ENCODE data around the gene ADPGK. TPM values are rescaled to one million over a fixed set of nuclear protein-coding genes. Genes with fewer than 3 reads are reported as not detected.
A peak's percentile ranks its signal among the peaks of the same experiment; 100 is the strongest.

Gene ADPGK
- total and polyA plus RNA-seq, 12 donors: 27.7 to 97.1 (median 46.5) TPM

DNA sequence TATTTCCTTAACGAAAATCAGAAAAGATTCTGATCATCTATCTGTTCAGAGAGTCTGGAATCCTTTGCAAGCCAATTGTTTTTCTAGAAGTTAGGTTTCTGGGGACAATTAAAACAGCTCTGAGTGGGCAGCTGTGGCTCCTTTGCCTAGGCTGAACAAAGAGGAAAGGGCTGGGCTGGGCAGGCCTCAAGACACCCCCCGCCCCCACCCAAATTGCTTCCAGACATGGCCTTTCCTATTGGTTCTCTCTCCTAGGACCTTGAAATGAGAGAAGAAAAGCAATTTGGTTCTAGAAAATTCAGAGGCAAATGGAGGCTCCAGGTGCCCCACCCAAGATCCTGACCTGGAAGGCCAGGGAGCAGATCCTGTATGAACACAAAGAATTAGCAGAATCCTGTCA is 2.3 kb upstream of the ADPGK start:
- intact Hi-C loops (cut with DNase I): loop anchor here in 1 of 2 donors (10.0 kb wide), 1 partner anchor 299 kb away; no protein-coding TSS in a partner anchor
- Histone ChIP-seq H3K27ac (no peak overlapping the region), H3K9me3 (replicated peaks in 1 of 3) (no peaks in the 10 kb centered on the region), H3K4me1 (replicated peaks in 1 of 2) (peaks cover 0 to 27% of the 10 kb centered on the region in 2 donors), H3K4me3 (no peak overlapping the region), H3K27me3 (no peaks in the 10 kb centered on the region), H3K36me3 (replicated peaks in 1 of 2) (no peaks in the 10 kb centered on the region)
- WGBS, 4 donors: 90 to 100% (median 95%) methylated on average over 1 to 2 of the region's 2 CpGs
- no peak for TF ChIP-seq POLR2A (IDR thresholded peaks at IDR 0.05)
- TF ChIP-seq, protein P1, sequence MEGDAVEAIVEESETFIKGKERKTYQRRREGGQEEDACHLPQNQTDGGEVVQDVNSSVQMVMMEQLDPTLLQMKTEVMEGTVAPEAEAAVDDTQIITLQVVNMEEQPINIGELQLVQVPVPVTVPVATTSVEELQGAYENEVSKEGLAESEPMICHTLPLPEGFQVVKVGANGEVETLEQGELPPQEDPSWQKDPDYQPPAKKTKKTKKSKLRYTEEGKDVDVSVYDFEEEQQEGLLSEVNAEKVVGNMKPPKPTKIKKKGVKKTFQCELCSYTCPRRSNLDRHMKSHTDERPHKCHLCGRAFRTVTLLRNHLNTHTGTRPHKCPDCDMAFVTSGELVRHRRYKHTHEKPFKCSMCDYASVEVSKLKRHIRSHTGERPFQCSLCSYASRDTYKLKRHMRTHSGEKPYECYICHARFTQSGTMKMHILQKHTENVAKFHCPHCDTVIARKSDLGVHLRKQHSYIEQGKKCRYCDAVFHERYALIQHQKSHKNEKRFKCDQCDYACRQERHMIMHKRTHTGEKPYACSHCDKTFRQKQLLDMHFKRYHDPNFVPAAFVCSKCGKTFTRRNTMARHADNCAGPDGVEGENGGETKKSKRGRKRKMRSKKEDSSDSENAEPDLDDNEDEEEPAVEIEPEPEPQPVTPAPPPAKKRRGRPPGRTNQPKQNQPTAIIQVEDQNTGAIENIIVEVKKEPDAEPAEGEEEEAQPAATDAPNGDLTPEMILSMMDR (IDR thresholded peaks at IDR 0.05): no peak
- no peak for DNase-seq

- intact Hi-C loops (cut with DNase I): loop anchor here in 1 of 2 donors (10.0 kb wide), 1 partner anchor 299 kb away; no protein-coding TSS in a partner anchor
- TF ChIP-seq, protein P1 (IDR thresholded peaks at IDR 0.05): no peak
- no peak for TF ChIP-seq POLR2A (IDR thresholded peaks at IDR 0.05)
- Histone ChIP-seq H3K4me1 (replicated peaks in 1 of 2) (peaks cover 0 to 31% of the 10 kb centered on the region in 2 donors), H3K27ac (peak overlapping the region in 1 of 5 donors; percentile 96), H3K9me3 (replicated peaks in 1 of 3) (no peaks in the 10 kb centered on the region), H3K36me3 (replicated peaks in 1 of 2) (no peaks in the 10 kb centered on the region), H3K4me3 (no peak overlapping the region), H3K27me3 (no peaks in the 10 kb centered on the region)
- DNase-seq: no peak
- 50 to 83% (median 72%) methylated on average over 1 to 4 of the region's 4 CpGs for WGBS, 4 donors
Measured at GRCh38 chr15:72785432-72785831, 1.9 kb upstream of the ADPGK start.

GRCh38 chr15:72784456-72784876 is 908 bp upstream of the ADPGK start:
- peak overlapping the region; percentile 66 to 98 (median 95) for H3K27ac ChIP-seq
- H3K36me3 ChIP-seq (replicated peaks in 1 of 2): no peaks in the 10 kb centered on the region
- DNase-seq: peak in 1 of 7 donors; percentile 37
- no peaks in the 10 kb centered on the region for H3K9me3 ChIP-seq (replicated peaks in 1 of 3)
- H3K27me3 ChIP-seq: no peaks in the 10 kb centered on the region
- H3K4me3 ChIP-seq: peak overlapping the region in 2 of 4 donors; percentile 92 to 97
- intact Hi-C loops (cut with DNase I): loop anchor here in 1 of 2 donors (10.0 kb wide), 1 partner anchor 300 kb away; no protein-coding TSS in a partner anchor
- WGBS, 4 donors: 16 to 25% (median 23%) methylated on average over 7 of the region's 7 CpGs
- no peak for TF ChIP-seq POLR2A (IDR thresholded peaks at IDR 0.05)
- TF ChIP-seq, protein P1 (IDR thresholded peaks at IDR 0.05): peak in 1 of 6 experiments; percentile 3
- H3K4me1 ChIP-seq (replicated peaks in 1 of 2): peaks cover 0 to 36% of the 10 kb centered on the region in 2 donors

DNA sequence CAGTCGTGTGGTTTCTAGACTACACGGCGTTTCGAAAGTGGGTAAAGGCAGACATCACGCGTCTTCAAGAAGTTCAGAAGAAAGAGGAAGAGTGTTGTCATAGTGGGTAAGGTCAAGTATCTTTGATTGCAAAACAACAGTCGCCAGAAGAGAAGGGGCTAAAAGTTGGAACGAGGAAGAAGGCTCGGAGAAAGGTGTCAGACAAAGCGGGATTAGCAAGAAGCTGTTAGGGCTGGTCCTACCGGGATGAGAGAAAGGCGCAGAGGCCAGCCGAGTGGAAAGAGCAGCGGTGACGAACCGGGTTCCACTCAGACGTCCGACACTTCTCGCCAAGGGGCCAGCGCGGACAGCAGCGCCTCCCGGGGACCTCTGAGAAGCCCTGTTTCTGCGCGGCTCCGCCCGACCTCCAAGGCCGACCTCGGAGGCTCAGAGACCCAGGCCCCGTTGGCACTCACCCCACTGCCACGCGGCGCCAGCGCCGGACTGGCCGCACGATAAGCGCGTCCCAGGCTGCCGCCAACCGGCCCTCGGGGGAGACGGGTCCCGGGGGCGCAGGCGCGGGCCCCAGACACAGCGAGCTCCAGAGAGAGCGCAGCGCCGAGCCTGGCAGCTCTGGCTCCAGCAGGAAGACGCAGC is 436 bp downstream of the ADPGK start:
- TF ChIP-seq, protein P1 (IDR thresholded peaks at IDR 0.05): peak in 1 of 6 experiments; percentile 3
- TF ChIP-seq POLR2A (IDR thresholded peaks at IDR 0.05): no peak
- peak in 6 of 7 donors; percentile 54 to 73 (median 61) for DNase-seq
- Histone ChIP-seq H3K9me3 (replicated peaks in 1 of 3) (no peaks in the 10 kb centered on the region), H3K27me3 (no peaks in the 10 kb centered on the region), H3K4me1 (replicated peaks in 1 of 2) (peaks cover 0 to 36% of the 10 kb centered on the region in 2 donors), H3K4me3 (peak overlapping the region; percentile 68 to 97 (median 92)), H3K36me3 (replicated peaks in 1 of 2) (no peaks in the 10 kb centered on the region), H3K27ac (peak overlapping the region; percentile 66 to 98 (median 95))
- WGBS, 4 donors: 0 to 1% (median 0%) methylated on average over 19 to 52 of the region's 52 CpGs
- intact Hi-C loops (cut with DNase I): loop anchor here in 1 of 2 donors (10.0 kb wide), 1 partner anchor 302 kb away; no protein-coding TSS in a partner anchor
